SW 1271 (cell line): ENCODE measurements around the gene ACOT11.

ENCODE experiments used
- DNase-seq, 2 experiments: peaks; one replicate each; lab custom pipeline; 2025; lab: John Stamatoyannopoulos, UW

The ACOT11 gene

GRCh38 chr1:54564312-54565112 lies 16.5 kb downstream of the ACOT11 start:
- DNase-seq = no peak

- no peak for DNase-seq
Observed at GRCh38 chr1:54565113-54565501, 17.1 kb downstream of the ACOT11 start.

GRCh38 chr1:54566438-54567141 lies 18.6 kb downstream of the ACOT11 start:
- no peak for DNase-seq

- no peak for DNase-seq
Observed at GRCh38 chr1:54567961-54568360, 19.9 kb downstream of the ACOT11 start.

- DNase-seq = no peak
Observed at GRCh38 chr1:54569339-54569738, 21.3 kb downstream of the ACOT11 start.

GRCh38 chr1:54570161-54570560 lies 22.1 kb downstream of the ACOT11 start:
- DNase-seq = no peak

- DNase-seq = no peak
Observed at GRCh38 chr1:54571326-54571725, 23.3 kb downstream of the ACOT11 start.

GRCh38 chr1:54571803-54572541 lies 23.9 kb downstream of the ACOT11 start:
- no peak for DNase-seq

- DNase-seq = no peak
Observed at GRCh38 chr1:54572542-54572850, 24.5 kb downstream of the ACOT11 start.

- DNase-seq = no peak
Observed at GRCh38 chr1:54574158-54574778, 26.2 kb downstream of the ACOT11 start.

GRCh38 chr1:54575161-54575560 lies 27.1 kb downstream of the ACOT11 start:
- no peak for DNase-seq

- DNase-seq = no peak
Observed at GRCh38 chr1:54575605-54576290, 27.7 kb downstream of the ACOT11 start.

- DNase-seq = no peak
Observed at GRCh38 chr1:54577612-54578011, 29.6 kb downstream of the ACOT11 start.

- DNase-seq = no peak
Observed at GRCh38 chr1:54579337-54579781, 31.3 kb downstream of the ACOT11 start.

GRCh38 chr1:54580856-54581550 lies 33.0 kb downstream of the ACOT11 start:
- DNase-seq = no peak

- no peak for DNase-seq
Observed at GRCh38 chr1:54581621-54582035, 33.6 kb downstream of the ACOT11 start.

GRCh38 chr1:54582566-54583306 lies 34.7 kb downstream of the ACOT11 start:
- DNase-seq = no peak

- no peak for DNase-seq
Observed at GRCh38 chr1:54583307-54583686, 35.3 kb downstream of the ACOT11 start.

- DNase-seq = no peak
Observed at GRCh38 chr1:54583871-54584270, 35.8 kb downstream of the ACOT11 start.

GRCh38 chr1:54584575-54584974 lies 36.5 kb downstream of the ACOT11 start:
- no peak for DNase-seq
